Measurements from ENCODE around the gene RNF212B.

Gene RNF212B

DNA sequence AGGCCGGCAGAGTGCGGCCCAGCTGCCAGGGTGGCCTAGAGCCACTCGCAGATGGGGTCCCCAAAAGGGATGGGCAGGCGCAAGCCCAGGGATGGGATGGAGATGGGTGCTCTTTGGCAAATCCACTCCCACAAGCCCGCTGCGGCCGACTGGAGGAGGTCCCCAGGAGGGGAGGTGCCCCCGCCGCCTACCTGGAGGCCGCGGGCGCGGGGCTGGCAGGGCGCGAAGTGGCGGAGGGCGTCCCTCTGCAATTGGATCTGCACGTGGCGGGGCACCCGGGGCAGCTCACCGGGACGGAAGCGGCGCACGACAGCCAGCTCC lies 64.2 kb downstream of the RNF212B start:
- TF ChIP-seq GABPA (IDR thresholded peaks at IDR 0.05; ENCODE audit: low read depth) (no peak), POLR2AphosphoS5 (IDR thresholded peaks at IDR 0.05; ENCODE audit: low read depth) (peak; percentile 76), SPI1 (IDR thresholded peaks at IDR 0.05; ENCODE audit: borderline replicate concordance, low read depth) (no peak)
- TF ChIP-seq, protein P1, sequence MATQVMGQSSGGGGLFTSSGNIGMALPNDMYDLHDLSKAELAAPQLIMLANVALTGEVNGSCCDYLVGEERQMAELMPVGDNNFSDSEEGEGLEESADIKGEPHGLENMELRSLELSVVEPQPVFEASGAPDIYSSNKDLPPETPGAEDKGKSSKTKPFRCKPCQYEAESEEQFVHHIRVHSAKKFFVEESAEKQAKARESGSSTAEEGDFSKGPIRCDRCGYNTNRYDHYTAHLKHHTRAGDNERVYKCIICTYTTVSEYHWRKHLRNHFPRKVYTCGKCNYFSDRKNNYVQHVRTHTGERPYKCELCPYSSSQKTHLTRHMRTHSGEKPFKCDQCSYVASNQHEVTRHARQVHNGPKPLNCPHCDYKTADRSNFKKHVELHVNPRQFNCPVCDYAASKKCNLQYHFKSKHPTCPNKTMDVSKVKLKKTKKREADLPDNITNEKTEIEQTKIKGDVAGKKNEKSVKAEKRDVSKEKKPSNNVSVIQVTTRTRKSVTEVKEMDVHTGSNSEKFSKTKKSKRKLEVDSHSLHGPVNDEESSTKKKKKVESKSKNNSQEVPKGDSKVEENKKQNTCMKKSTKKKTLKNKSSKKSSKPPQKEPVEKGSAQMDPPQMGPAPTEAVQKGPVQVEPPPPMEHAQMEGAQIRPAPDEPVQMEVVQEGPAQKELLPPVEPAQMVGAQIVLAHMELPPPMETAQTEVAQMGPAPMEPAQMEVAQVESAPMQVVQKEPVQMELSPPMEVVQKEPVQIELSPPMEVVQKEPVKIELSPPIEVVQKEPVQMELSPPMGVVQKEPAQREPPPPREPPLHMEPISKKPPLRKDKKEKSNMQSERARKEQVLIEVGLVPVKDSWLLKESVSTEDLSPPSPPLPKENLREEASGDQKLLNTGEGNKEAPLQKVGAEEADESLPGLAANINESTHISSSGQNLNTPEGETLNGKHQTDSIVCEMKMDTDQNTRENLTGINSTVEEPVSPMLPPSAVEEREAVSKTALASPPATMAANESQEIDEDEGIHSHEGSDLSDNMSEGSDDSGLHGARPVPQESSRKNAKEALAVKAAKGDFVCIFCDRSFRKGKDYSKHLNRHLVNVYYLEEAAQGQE (IDR thresholded peaks at IDR 0.05; ENCODE audit: insufficient replicate concordance, low read depth), result peak; percentile 33
- TF ChIP-seq, protein P2, sequence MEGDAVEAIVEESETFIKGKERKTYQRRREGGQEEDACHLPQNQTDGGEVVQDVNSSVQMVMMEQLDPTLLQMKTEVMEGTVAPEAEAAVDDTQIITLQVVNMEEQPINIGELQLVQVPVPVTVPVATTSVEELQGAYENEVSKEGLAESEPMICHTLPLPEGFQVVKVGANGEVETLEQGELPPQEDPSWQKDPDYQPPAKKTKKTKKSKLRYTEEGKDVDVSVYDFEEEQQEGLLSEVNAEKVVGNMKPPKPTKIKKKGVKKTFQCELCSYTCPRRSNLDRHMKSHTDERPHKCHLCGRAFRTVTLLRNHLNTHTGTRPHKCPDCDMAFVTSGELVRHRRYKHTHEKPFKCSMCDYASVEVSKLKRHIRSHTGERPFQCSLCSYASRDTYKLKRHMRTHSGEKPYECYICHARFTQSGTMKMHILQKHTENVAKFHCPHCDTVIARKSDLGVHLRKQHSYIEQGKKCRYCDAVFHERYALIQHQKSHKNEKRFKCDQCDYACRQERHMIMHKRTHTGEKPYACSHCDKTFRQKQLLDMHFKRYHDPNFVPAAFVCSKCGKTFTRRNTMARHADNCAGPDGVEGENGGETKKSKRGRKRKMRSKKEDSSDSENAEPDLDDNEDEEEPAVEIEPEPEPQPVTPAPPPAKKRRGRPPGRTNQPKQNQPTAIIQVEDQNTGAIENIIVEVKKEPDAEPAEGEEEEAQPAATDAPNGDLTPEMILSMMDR (IDR thresholded peaks at IDR 0.05; ENCODE audit: insufficient read depth, low read length), result no peak
- no peak for DNase-seq (ENCODE audit: low read depth in 1 of 2, low spot score in 1 of 2)
- Histone ChIP-seq H3K27me3 (ENCODE audit: insufficient read depth, poor library complexity, severe bottlenecking) (no peaks in the 10 kb centered on the region), H3K27ac (replicated peaks) (peak overlapping the region; percentile 86), H3K4me3 (replicated peaks; ENCODE audit: insufficient read depth, low read length) (peak overlapping the region; percentile 68)

DNA sequence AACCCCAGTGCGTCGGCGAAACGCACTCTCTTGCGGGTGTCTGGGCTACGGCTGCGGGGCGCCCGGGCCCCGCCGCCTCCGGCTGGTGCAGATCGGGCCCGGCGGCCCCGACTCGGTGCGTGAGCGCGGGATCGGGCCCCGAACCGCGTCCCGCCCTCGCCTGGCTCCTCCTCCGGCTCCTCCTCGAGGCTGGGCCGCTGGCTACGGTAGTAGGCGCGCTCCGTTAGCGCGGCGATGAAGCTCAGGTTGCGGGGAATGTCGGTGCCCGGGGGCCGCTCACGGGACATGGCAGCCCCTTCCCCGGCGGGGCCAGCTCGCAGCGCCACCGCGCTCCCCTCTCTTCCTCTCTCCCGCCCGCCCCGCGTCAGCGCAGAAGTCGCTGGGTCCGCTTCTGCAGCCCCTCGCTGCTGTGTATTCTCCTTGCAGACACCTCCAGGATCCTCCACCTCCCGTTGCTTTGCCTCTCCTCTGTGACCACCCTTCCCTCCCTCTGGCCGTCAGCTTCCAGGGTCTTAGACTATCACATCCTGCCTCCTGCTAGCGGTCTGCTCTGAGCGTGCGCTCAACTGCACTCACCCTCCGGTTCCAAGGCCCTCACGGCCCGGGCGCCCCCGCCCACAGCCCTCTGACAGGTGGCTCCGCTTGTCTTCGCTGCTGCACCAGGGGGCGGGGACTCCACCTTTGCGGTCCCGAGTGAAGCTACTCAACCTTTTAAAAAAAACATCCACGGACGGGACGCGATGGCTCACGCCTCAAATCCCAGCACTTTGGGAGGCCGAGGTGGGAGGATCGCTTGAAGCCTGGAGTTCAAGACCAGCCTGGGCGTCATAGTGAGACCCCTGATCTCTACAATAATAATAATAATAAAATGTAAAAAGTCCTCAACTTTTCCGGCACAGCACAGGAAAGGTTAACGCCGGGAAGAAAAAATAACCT lies 64.8 kb downstream of the RNF212B start, which contains the start of gene PPP1R3E:
PPP1R3E (minus strand) TSS at position 570 of the 936 bp plus-strand sequence; CDS start at position 287, 283 bp downstream.
- peak in 1 of 2 experiments; percentile 65 for DNase-seq (ENCODE audit: low read depth in 1 of 2, low spot score in 1 of 2)
- Histone ChIP-seq H3K27ac (replicated peaks) (peak within 1 kb of the TSS; percentile 86), H3K4me3 (replicated peaks; ENCODE audit: insufficient read depth, low read length) (peak within 1 kb of the TSS; percentile 68), H3K27me3 (ENCODE audit: insufficient read depth, poor library complexity, severe bottlenecking) (no peaks in the 10 kb centered on the region)
- TF ChIP-seq, protein P1 (IDR thresholded peaks at IDR 0.05; ENCODE audit: insufficient replicate concordance, low read depth), result no peak
- TF ChIP-seq GABPA (IDR thresholded peaks at IDR 0.05; ENCODE audit: low read depth), result no peak
- TF ChIP-seq, protein P2 (IDR thresholded peaks at IDR 0.05; ENCODE audit: insufficient read depth, low read length), result no peak

DNA sequence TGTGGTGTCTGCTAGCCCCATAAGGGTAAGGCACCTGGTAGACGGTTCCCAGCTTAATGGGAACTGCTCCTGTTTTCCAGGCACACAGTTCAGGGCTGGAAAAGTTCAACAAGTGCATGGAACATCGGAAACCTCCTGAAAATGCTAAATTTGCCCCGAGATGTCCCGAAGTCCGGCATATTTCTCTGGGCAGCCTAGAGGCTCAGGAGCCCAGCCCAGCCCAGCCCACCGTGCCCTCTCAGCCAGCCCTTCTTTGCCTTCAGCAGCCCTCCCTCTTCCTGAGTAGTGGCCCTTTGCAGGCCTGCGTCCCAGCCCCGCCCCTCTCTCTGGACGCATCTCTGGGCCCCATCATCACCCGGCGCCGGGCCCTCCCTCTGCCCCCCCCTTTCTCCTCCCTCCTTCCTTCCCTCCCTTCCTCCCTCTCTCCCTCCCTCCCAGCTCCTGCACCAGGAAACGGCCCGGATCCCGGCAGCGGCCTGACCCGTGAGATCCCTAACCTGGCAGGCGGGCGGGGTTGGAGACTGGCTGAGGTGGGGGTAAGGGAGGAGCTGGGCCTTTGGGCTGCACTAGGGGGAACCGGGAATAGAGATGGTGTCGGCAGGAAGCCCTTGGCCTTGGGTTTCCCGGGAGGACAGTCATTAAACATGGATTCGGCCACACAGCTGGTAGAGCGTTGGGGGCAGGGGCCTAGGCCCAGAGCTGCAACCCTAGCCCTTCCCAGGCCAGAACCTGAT lies 68.8 kb downstream of the RNF212B start, which contains the start of gene BCL2L2:
BCL2L2 (plus strand) TSS at position 422 of the 734 bp plus-strand sequence. CDS start 935 bp downstream, outside the sequence.
- TF ChIP-seq, protein P2 (IDR thresholded peaks at IDR 0.05; ENCODE audit: insufficient read depth, low read length), result no peak
- TF ChIP-seq POLR2AphosphoS5 (IDR thresholded peaks at IDR 0.05; ENCODE audit: low read depth) (peak; percentile 84; the same call in 1 of the 2 replicates), SPI1 (IDR thresholded peaks at IDR 0.05; ENCODE audit: borderline replicate concordance, low read depth) (peak; percentile 11; the same call in 1 of the 2 replicates), GABPA (IDR thresholded peaks at IDR 0.05; ENCODE audit: low read depth) (no peak)
- TF ChIP-seq, protein P1 (IDR thresholded peaks at IDR 0.05; ENCODE audit: insufficient replicate concordance, low read depth), result no peak
- Histone ChIP-seq H3K27me3 (ENCODE audit: insufficient read depth, poor library complexity, severe bottlenecking) (no peaks in the 10 kb centered on the region), H3K4me3 (replicated peaks; ENCODE audit: insufficient read depth, low read length) (peak within 1 kb of the TSS; percentile 66), H3K27ac (replicated peaks) (peak within 1 kb of the TSS; percentile 79)
- peak; percentile 87 to 89 for DNase-seq (ENCODE audit: low read depth in 1 of 2, low spot score in 1 of 2)
